A673 (cell line): ENCODE results near the gene ORM1. TPM values are rescaled to one million over a fixed set of nuclear protein-coding genes. Genes with fewer than 3 reads are reported as not detected.

Experiments used
- BruUV-seq: library from RNA; stranded (reverse); fragments of 400-500 nt; replicated peaks from 2 replicates; lab custom pipeline; 2021; lab: Mats Ljungman, UMichigan
- CTCF ChIA-PET: fragments of 300-600 bp; sonication (Branson Sonifier 250); formaldehyde crosslinking; loops from one replicate; lab custom pipeline; 2022; ENCODE audit warnings: antibody characterized with exemption; lab: Charles Lee
- POLR2A ChIA-PET: fragments of 300-600 bp; sonication (Branson Sonifier 250); formaldehyde crosslinking; loops from one replicate; lab custom pipeline; 2022; ENCODE audit warnings: antibody characterized with exemption; ENCODE audit not compliant: low non-redundant PET; lab: Charles Lee
- DNase-seq: peaks from one replicate; pipeline ENCODE4 v3.0.0-alpha.2; 2015; ENCODE audit warnings: low spot score
- H3K27ac ChIP-seq: fragments of 200-600 bp; sonication (generic); 2 replicates; pipeline ENCODE4 v1.5.1; 2016; ENCODE audit warnings: mixed run types, low read depth, mild to moderate bottlenecking, mixed read lengths, antibody characterized with exemption, low read length; ENCODE audit not compliant: poor library complexity, severe bottlenecking
- H3K27me3 ChIP-seq: fragments of 200-600 bp; sonication (generic); replicated peaks from 2 replicates; pipeline ENCODE4 v1.6.1; 2017; ENCODE audit warnings: mixed run types, low read depth, mild to moderate bottlenecking, mixed read lengths, antibody characterized with exemption, low read length; ENCODE audit not compliant: insufficient read depth, poor library complexity
- H3K36me3 ChIP-seq: fragments of 200-600 bp; sonication (generic); 2 replicates; pipeline ENCODE4 v1.6.1; 2016; ENCODE audit warnings: mixed run types, mild to moderate bottlenecking, mixed read lengths, antibody characterized with exemption, low read length; ENCODE audit not compliant: insufficient read depth, poor library complexity, severe bottlenecking
- H3K4me1 ChIP-seq: fragments of 200-600 bp; sonication (generic); 2 replicates; pipeline ENCODE4 v1.6.1; 2017; ENCODE audit warnings: mixed run types, mild to moderate bottlenecking, mixed read lengths, antibody characterized with exemption, low read length; ENCODE audit not compliant: insufficient read depth, poor library complexity, severe bottlenecking
- H3K4me3 ChIP-seq: fragments of 200-600 bp; sonication (generic); 2 replicates; pipeline ENCODE4 v1.5.1; 2016; ENCODE audit warnings: low read depth, mixed run types, mild to moderate bottlenecking, mixed read lengths, low read length; ENCODE audit not compliant: poor library complexity, severe bottlenecking
- H3K9me3 ChIP-seq: fragments of 200-600 bp; sonication (generic); 2 replicates; pipeline ENCODE4 v1.6.1; 2016; ENCODE audit warnings: mixed run types, low read depth, mild to moderate bottlenecking, mixed read lengths, antibody characterized with exemption, low read length; ENCODE audit not compliant: poor library complexity, severe bottlenecking
- EZH2 ChIP-seq: fragments of 200-600 bp; sonication (generic); IDR thresholded peaks from 2 replicates; pipeline ENCODE4 v1.6.1; 2017; ENCODE audit warnings: borderline replicate concordance, low read depth, mild to moderate bottlenecking, mixed read lengths, antibody characterized with exemption, low read length; ENCODE audit not compliant: poor library complexity, severe bottlenecking
- intact Hi-C: fragments of 100-400 bp; cut with micrococcal nuclease; formaldehyde crosslinking; loops from one replicate; pipeline ENCODE4 v1.10.0; 2022; ENCODE audit not compliant: unreplicated experiment
- total RNA-seq: library from RNA; stranded (reverse); gene quantifications from 2 replicates; pipeline ENCODE4 v1.2.3, GENCODE V29; 2021
- TF ChIP-seq, protein P1 (sequence below): fragments of 300-800, 200-600 bp; sonication (generic); conservative IDR thresholded peaks from 2 replicates; pipeline ENCODE4 v1.5.1; 2017; ENCODE audit warnings: low read depth, mild to moderate bottlenecking, antibody characterized with exemption, low read length, moderate library complexity, mixed read lengths

ORM1 gene
- total RNA-seq, 1 experiment from 2014 or later = not detected

DNA sequence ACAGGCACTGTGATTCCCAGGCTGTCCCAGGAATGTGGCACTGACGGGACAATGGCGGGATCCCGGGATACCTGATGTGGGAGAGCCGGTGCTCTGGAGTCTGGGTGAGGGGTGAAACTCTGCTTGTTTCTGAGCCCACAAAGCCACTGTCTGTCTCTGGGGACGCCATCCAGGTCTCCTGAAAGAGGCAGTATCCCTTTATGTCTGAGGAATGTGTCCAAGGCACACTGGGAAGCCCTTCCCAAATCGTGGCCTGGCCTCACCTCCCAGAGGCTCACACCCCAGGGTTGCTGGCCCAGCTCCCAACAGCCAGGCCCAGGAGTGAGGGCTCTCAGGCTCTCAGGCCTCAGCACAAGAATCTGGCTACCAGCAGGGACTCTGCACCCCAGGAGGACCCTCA is 33.9 kb downstream of the ORM1 start:
- TF ChIP-seq, protein P1, sequence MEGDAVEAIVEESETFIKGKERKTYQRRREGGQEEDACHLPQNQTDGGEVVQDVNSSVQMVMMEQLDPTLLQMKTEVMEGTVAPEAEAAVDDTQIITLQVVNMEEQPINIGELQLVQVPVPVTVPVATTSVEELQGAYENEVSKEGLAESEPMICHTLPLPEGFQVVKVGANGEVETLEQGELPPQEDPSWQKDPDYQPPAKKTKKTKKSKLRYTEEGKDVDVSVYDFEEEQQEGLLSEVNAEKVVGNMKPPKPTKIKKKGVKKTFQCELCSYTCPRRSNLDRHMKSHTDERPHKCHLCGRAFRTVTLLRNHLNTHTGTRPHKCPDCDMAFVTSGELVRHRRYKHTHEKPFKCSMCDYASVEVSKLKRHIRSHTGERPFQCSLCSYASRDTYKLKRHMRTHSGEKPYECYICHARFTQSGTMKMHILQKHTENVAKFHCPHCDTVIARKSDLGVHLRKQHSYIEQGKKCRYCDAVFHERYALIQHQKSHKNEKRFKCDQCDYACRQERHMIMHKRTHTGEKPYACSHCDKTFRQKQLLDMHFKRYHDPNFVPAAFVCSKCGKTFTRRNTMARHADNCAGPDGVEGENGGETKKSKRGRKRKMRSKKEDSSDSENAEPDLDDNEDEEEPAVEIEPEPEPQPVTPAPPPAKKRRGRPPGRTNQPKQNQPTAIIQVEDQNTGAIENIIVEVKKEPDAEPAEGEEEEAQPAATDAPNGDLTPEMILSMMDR = no peak
- Histone ChIP-seq H3K9me3 (no peaks in the 10 kb centered on the region), H3K4me1 (no peaks in the 10 kb centered on the region), H3K36me3 (peaks cover 59% of the 10 kb centered on the region), H3K27ac (no peak overlapping the region), H3K27me3 (no peaks in the 10 kb centered on the region), H3K4me3 (no peak overlapping the region)
- no TSS peak for BruUV-seq
- intact Hi-C loops = no loop called here
- ChIA-PET POLR2A (no interaction called here), CTCF (no interaction called here)
- DNase-seq = no peak

DNA sequence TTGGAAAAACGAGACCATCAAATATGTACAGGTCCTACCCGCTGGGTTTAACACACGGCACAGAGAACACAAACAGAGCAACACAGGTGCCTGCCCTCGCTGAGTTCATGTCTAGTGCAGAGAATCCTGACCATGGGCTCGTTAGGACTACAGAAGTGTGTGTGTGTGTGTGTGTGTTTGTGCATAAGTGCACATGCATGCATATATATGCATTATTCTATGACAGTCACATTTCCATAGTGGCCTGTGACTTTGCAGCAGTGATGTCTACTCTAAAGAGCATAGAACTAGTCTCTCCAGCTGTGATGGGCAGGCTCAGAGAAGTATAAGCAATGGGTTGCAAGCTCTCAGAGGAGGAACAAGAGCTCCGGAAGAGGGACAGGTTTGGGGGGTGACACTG is 34.5 kb downstream of the ORM1 start:
- ChIA-PET CTCF (no interaction called here), POLR2A (no interaction called here)
- Histone ChIP-seq H3K36me3 (peaks cover 64% of the 10 kb centered on the region), H3K4me3 (no peak overlapping the region), H3K27me3 (no peaks in the 10 kb centered on the region), H3K4me1 (no peaks in the 10 kb centered on the region), H3K27ac (no peak overlapping the region), H3K9me3 (no peaks in the 10 kb centered on the region)
- intact Hi-C loops = no loop called here
- DNase-seq = no peak
- TF ChIP-seq, protein P1 = no peak
- no peak for TF ChIP-seq EZH2
- BruUV-seq = no TSS peak

GRCh38 chr9:114357911-114358328 is 35.0 kb downstream of the ORM1 start:
- no peak overlapping the region for H3K27ac ChIP-seq
- intact Hi-C loops = no loop called here
- H3K36me3 ChIP-seq = peaks cover 63% of the 10 kb centered on the region
- H3K4me3 ChIP-seq = no peak overlapping the region
- DNase-seq = no peak
- ChIA-PET CTCF (no interaction called here), POLR2A (no interaction called here)
- no TSS peak for BruUV-seq
- H3K9me3 ChIP-seq = no peaks in the 10 kb centered on the region
- TF ChIP-seq EZH2 = no peak
- TF ChIP-seq, protein P1 = no peak
- no peaks in the 10 kb centered on the region for H3K4me1 ChIP-seq
- no peaks in the 10 kb centered on the region for H3K27me3 ChIP-seq
